Body of pancreas (tissue), 4 donors: Measurements from ENCODE around the gene SH2B2.

ENCODE experiments used
- POLR2A ChIP-seq, 3 donors: fragments of 450-650 bp; IDR thresholded peaks; one replicate each; pipeline ENCODE4 v1.6.1; 2016; ENCODE audit warnings: antibody characterized with exemption in 3 of 3, mild to moderate bottlenecking in 2 of 3
- TF ChIP-seq, protein P1 (sequence below), 7 experiments: fragments of 450-650 bp in 4 of 7; fragments of 200-600 bp in 3 of 7; sonication (generic) in 3 of 7; IDR thresholded peaks; one replicate each; pipeline ENCODE4 v1.5.1; 2016 to 2019; ENCODE audit warnings: antibody characterized with exemption in 7 of 7

DNA sequence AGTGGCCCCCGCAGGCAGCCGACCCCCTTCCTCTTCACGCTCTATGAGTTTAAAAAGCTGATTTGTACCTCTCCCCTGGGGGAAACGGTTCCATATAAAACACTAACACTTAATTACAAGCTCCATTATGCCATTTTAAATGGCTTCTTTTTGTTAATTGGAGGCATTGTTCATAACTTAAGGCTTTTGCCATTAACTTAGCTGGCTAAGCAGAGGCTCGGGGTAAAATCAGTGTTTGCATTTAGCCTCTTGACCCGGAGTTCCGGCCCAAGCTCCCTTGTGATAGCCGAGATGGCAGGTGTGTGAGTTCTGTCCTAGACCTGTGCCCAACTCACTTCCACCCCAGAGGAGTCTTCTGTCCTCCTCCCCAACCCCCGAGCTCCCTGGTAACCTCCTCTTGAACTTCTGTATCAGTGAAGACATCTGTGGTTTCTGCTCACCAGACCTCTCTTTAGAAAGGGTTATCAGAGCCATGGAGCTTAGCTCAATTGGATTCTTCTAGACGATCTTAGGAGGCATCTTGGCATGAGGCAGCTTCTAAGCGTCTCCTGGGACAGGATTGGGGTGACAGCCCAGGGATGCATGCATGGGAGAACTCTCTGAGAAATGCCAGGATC, 34.2 kb upstream of the SH2B2 start:
- TF ChIP-seq, protein P1, sequence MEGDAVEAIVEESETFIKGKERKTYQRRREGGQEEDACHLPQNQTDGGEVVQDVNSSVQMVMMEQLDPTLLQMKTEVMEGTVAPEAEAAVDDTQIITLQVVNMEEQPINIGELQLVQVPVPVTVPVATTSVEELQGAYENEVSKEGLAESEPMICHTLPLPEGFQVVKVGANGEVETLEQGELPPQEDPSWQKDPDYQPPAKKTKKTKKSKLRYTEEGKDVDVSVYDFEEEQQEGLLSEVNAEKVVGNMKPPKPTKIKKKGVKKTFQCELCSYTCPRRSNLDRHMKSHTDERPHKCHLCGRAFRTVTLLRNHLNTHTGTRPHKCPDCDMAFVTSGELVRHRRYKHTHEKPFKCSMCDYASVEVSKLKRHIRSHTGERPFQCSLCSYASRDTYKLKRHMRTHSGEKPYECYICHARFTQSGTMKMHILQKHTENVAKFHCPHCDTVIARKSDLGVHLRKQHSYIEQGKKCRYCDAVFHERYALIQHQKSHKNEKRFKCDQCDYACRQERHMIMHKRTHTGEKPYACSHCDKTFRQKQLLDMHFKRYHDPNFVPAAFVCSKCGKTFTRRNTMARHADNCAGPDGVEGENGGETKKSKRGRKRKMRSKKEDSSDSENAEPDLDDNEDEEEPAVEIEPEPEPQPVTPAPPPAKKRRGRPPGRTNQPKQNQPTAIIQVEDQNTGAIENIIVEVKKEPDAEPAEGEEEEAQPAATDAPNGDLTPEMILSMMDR (IDR thresholded peaks at IDR 0.05) = no peak
- TF ChIP-seq POLR2A (IDR thresholded peaks at IDR 0.05) = no peak
